SU-DHL-6 (cell line): ENCODE data around the gene IGIP.

Experiments used
- H2AFZ ChIP-seq: fragments of 200-600 bp; sonication (generic); 2 replicates; pipeline ENCODE4 v1.6.1; 2014; ENCODE audit warnings: low read depth, mild to moderate bottlenecking, moderate library complexity, mixed read lengths, antibody characterized with exemption, low read length; ENCODE audit not compliant: severe bottlenecking
- H3F3A ChIP-seq: fragments of 200-600 bp; shearing (Covaris generic); 2 replicates; pipeline ENCODE4 v1.6.0; 2016; ENCODE audit warnings: antibody characterized with exemption, mild to moderate bottlenecking; ENCODE audit not compliant: insufficient read depth
- H3K27ac ChIP-seq: fragments of 200-600 bp; sonication (generic); 2 replicates; pipeline ENCODE4 v1.5.1; 2016; ENCODE audit warnings: low read depth, mild to moderate bottlenecking, low read length, moderate library complexity, mixed read lengths
- H3K27me3 ChIP-seq: fragments of 200-600 bp; sonication (generic), shearing (Covaris generic); 2 replicates; pipeline ENCODE4 v1.6.0; 2014; ENCODE audit warnings: mild to moderate bottlenecking, low read length
- H3K36me3 ChIP-seq: fragments of 200-600 bp; sonication (generic); 2 replicates; pipeline ENCODE4 v1.6.1; 2014; ENCODE audit warnings: mild to moderate bottlenecking, low read length, mixed read lengths
- H3K4me2 ChIP-seq: fragments of 300-600, 200-600 bp; shearing (Covaris generic), sonication (generic); 2 replicates; pipeline ENCODE4 v1.6.0; 2014; ENCODE audit warnings: low read length, low read depth, mild to moderate bottlenecking; ENCODE audit not compliant: poor library complexity, severe bottlenecking
- H3K4me3 ChIP-seq: fragments of 200-600 bp; sonication (generic); 2 replicates; pipeline ENCODE4 v1.5.1; 2014; ENCODE audit warnings: antibody characterized with exemption, low read length, mild to moderate bottlenecking, mixed read lengths; ENCODE audit not compliant: insufficient read depth, poor library complexity, severe bottlenecking
- H3K79me2 ChIP-seq: fragments of 200-600 bp; sonication (generic); 2 replicates; pipeline ENCODE4 v1.6.1; 2014; ENCODE audit warnings: mild to moderate bottlenecking, low read length, moderate library complexity; ENCODE audit not compliant: insufficient read depth
- H3K9ac ChIP-seq: fragments of 200-600 bp; sonication (generic); 2 replicates; pipeline ENCODE4 v1.7.0; 2014; ENCODE audit warnings: mild to moderate bottlenecking, low read length
- H3K9me2 ChIP-seq: fragments of 200-600 bp; sonication (generic); replicated peaks from 2 replicates; pipeline ENCODE4 v1.6.1; 2014; ENCODE audit warnings: low read length; ENCODE audit not compliant: insufficient read depth
- H3K9me3 ChIP-seq: fragments of 200-600 bp; sonication (generic); 2 replicates; pipeline ENCODE4 v1.6.1; 2014; ENCODE audit warnings: low read length, mixed read lengths; ENCODE audit not compliant: insufficient read depth
- H4K20me1 ChIP-seq: fragments of 200-600 bp; sonication (generic); 2 replicates; pipeline ENCODE4 v1.6.1; 2014; ENCODE audit warnings: low read depth, mild to moderate bottlenecking, antibody characterized with exemption, low read length, moderate library complexity, mixed read lengths
- CTCF ChIP-seq: fragments of 200-600 bp; sonication (generic); IDR thresholded peaks from one replicate; pipeline ENCODE4 v1.5.1; 2017; ENCODE audit warnings: antibody characterized with exemption, mild to moderate bottlenecking, low read length, moderate library complexity; ENCODE audit not compliant: insufficient read depth, poor library complexity, severe bottlenecking
- EZH2phosphoT487 ChIP-seq: fragments of 200-600 bp; sonication (generic), shearing (Covaris generic); conservative IDR thresholded peaks from 2 replicates; pipeline ENCODE4 v1.6.1; 2018; ENCODE audit warnings: mild to moderate bottlenecking, antibody characterized with exemption, low read length, moderate library complexity, mixed read lengths

IGIP gene

GRCh38 chr5:140101179-140101578 is 24.6 kb upstream of the IGIP start:
- no peak overlapping the region for H3K27ac ChIP-seq
- no peak overlapping the region for H3K9ac ChIP-seq
- H3K79me2 ChIP-seq, result no peaks in the 10 kb centered on the region
- H3K27me3 ChIP-seq, result no peaks in the 10 kb centered on the region
- H3K9me2 ChIP-seq, result no peaks in the 10 kb centered on the region
- no peaks in the 10 kb centered on the region for H4K20me1 ChIP-seq
- no peak overlapping the region for H2AFZ ChIP-seq
- no peaks in the 10 kb centered on the region for H3K36me3 ChIP-seq
- no peak overlapping the region for H3K4me3 ChIP-seq
- H3F3A ChIP-seq, result no peaks in the 10 kb centered on the region
- no peak overlapping the region for H3K4me2 ChIP-seq
- TF ChIP-seq EZH2phosphoT487 (no peak), CTCF (no peak)
- no peaks in the 10 kb centered on the region for H3K9me3 ChIP-seq

GRCh38 chr5:140103154-140103553 is 22.6 kb upstream of the IGIP start:
- Histone ChIP-seq H3K9me2 (no peaks in the 10 kb centered on the region), H3K36me3 (no peaks in the 10 kb centered on the region), H3K9ac (no peak overlapping the region), H3K9me3 (no peaks in the 10 kb centered on the region), H3F3A (peaks cover 6% of the 10 kb centered on the region), H3K27me3 (no peaks in the 10 kb centered on the region), H3K79me2 (peaks cover under 1% of the 10 kb centered on the region), H2AFZ (no peak overlapping the region), H3K4me2 (no peak overlapping the region), H4K20me1 (no peaks in the 10 kb centered on the region), H3K4me3 (no peak overlapping the region), H3K27ac (no peak overlapping the region)
- TF ChIP-seq CTCF, result no peak
- no peak for TF ChIP-seq EZH2phosphoT487

- Histone ChIP-seq H3K4me3 (no peak overlapping the region), H4K20me1 (no peaks in the 10 kb centered on the region), H3K9me2 (no peaks in the 10 kb centered on the region), H3K27me3 (no peaks in the 10 kb centered on the region), H3K4me2 (no peak overlapping the region), H3K27ac (no peak overlapping the region), H3K79me2 (peaks cover 10% of the 10 kb centered on the region), H3K36me3 (no peaks in the 10 kb centered on the region), H3K9me3 (no peaks in the 10 kb centered on the region), H3K9ac (no peak overlapping the region), H2AFZ (no peak overlapping the region), H3F3A (peaks cover 7% of the 10 kb centered on the region)
- TF ChIP-seq EZH2phosphoT487, result no peak
- no peak for TF ChIP-seq CTCF
Measured at GRCh38 chr5:140104100-140104499, 21.6 kb upstream of the IGIP start.

- H3K4me2 ChIP-seq, result no peak overlapping the region
- H3K9me2 ChIP-seq, result no peaks in the 10 kb centered on the region
- H3K4me3 ChIP-seq, result no peak overlapping the region
- H4K20me1 ChIP-seq, result peaks cover 10% of the 10 kb centered on the region; the same call in 1 of the 2 replicates
- H3K9ac ChIP-seq, result no peak overlapping the region
- no peaks in the 10 kb centered on the region for H3K36me3 ChIP-seq
- H3K27ac ChIP-seq, result no peak overlapping the region
- H3F3A ChIP-seq, result peaks cover 16% of the 10 kb centered on the region
- peaks cover 24% of the 10 kb centered on the region for H3K79me2 ChIP-seq
- TF ChIP-seq CTCF, result no peak
- TF ChIP-seq EZH2phosphoT487, result no peak
- no peaks in the 10 kb centered on the region for H3K27me3 ChIP-seq
- H3K9me3 ChIP-seq, result no peaks in the 10 kb centered on the region
- no peak overlapping the region for H2AFZ ChIP-seq
Measured at GRCh38 chr5:140106101-140106500, 19.6 kb upstream of the IGIP start.
